ENCODE measurements around the gene POU4F1.

Gene POU4F1

DNA sequence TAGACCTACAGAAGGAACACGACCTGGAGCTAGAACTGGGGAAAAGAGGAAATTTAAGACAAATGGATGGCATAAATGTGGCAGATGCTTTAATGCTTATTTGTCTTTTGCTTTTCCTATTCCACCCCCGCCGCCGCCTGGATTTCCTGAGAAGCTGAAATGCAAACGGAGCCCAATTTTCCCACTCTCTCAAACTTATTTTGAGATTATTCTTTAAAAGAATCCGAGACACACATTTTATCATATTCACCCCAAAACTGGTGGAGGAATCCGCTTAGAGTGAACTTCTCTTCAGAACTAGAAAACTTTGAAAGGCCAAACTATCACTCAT lies 5.8 kb downstream of the POU4F1 start:
- TF ChIP-seq EZH2 (IDR thresholded peaks at IDR 0.05) (no peak), FOXP2 (optimal IDR thresholded peaks at IDR 0.05; ENCODE audit: control extremely low read depth, extremely low read length, insufficient read depth) (no peak), POLR2AphosphoS5 (IDR thresholded peaks at IDR 0.05; ENCODE audit: borderline replicate concordance, low read depth, low read length) (no peak)
- no peak overlapping the region for H3K27ac ChIP-seq
- DNase-seq (ENCODE audit: low read depth, low spot score): no peak
- H3K9me3 ChIP-seq (ENCODE audit: low read depth, low read length): no peaks in the 10 kb centered on the region
- H3K9ac ChIP-seq (ENCODE audit: insufficient read length): no peak overlapping the region
- no peak overlapping the region for H3K4me3 ChIP-seq
- H3K36me3 ChIP-seq (ENCODE audit: insufficient read depth, low read length): no peaks in the 10 kb centered on the region; the same call in 1 of the 2 replicates

DNA sequence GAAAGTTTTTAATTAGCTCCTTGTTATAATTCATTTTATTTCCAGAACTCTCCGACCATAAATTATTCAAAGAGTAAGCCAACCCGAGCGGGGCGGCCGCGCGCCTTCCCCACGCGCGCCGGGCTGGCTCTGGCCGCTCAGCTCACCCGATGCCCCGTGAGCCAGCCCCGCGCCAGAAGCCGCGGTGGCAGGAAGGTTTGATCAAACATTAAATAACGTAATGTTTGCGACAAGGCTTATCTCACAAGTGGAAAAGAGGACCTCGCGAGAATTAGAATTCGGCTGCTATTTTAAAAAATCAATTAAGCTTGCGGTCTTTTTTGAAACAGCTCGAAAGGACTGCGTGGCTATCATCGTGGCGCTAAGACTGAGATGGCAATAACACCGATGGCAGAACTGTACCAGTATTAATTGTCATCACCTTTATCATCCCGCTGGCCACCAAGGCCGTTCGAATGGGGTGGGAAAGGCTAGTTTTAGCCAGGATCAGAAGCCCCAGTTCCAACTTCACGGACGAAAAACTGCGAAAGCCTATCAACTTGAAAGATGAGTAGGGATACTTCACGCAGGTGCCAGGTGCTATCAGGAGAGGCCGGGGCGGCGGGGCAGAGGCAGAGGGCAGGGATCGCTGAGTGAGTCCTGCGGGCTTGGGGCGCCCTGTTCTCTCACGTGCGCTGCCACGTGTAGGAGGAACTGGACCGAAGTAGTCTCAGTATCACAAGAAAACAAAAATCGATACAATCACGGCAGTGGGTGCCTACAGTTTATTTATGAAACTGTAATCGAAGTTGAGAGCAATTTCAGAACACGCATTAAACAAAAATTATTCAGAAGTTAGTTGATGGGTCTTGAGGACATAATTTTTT lies 6.4 kb downstream of the POU4F1 start:
- Histone ChIP-seq H3K36me3 (ENCODE audit: insufficient read depth, low read length) (no peaks in the 10 kb centered on the region; the same call in 1 of the 2 replicates), H3K9me3 (ENCODE audit: low read depth, low read length) (no peaks in the 10 kb centered on the region), H3K4me3 (no peak overlapping the region), H3K9ac (ENCODE audit: insufficient read length) (no peak overlapping the region), H3K27ac (no peak overlapping the region)
- no peak for DNase-seq (ENCODE audit: low read depth, low spot score)
- no peak for TF ChIP-seq POLR2AphosphoS5 (IDR thresholded peaks at IDR 0.05; ENCODE audit: borderline replicate concordance, low read depth, low read length)
- TF ChIP-seq EZH2 (IDR thresholded peaks at IDR 0.05): no peak
- TF ChIP-seq FOXP2 (optimal IDR thresholded peaks at IDR 0.05; ENCODE audit: control extremely low read depth, extremely low read length, insufficient read depth): no peak

DNA sequence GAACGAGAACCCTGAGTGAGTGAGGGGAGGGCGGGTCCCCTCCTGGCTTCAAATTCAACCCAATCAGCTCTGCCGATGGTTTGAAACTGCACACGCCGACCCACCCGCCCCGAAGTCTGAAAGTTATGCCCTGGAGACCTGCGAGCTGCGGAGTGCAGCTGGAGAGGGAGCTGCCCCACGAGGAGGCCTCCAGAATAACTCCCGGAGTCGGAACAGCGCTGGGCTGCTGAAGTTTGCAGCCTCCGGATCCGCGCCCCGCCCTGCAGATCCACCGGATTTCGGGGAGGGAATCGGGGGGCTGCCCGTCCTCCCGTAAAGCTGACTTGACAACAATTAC lies 7.0 kb downstream of the POU4F1 start:
- TF ChIP-seq EZH2 (IDR thresholded peaks at IDR 0.05) (no peak), FOXP2 (optimal IDR thresholded peaks at IDR 0.05; ENCODE audit: control extremely low read depth, extremely low read length, insufficient read depth) (no peak), POLR2AphosphoS5 (IDR thresholded peaks at IDR 0.05; ENCODE audit: borderline replicate concordance, low read depth, low read length) (no peak)
- Histone ChIP-seq H3K9me3 (ENCODE audit: low read depth, low read length) (no peaks in the 10 kb centered on the region), H3K9ac (ENCODE audit: insufficient read length) (no peak overlapping the region)

DNA sequence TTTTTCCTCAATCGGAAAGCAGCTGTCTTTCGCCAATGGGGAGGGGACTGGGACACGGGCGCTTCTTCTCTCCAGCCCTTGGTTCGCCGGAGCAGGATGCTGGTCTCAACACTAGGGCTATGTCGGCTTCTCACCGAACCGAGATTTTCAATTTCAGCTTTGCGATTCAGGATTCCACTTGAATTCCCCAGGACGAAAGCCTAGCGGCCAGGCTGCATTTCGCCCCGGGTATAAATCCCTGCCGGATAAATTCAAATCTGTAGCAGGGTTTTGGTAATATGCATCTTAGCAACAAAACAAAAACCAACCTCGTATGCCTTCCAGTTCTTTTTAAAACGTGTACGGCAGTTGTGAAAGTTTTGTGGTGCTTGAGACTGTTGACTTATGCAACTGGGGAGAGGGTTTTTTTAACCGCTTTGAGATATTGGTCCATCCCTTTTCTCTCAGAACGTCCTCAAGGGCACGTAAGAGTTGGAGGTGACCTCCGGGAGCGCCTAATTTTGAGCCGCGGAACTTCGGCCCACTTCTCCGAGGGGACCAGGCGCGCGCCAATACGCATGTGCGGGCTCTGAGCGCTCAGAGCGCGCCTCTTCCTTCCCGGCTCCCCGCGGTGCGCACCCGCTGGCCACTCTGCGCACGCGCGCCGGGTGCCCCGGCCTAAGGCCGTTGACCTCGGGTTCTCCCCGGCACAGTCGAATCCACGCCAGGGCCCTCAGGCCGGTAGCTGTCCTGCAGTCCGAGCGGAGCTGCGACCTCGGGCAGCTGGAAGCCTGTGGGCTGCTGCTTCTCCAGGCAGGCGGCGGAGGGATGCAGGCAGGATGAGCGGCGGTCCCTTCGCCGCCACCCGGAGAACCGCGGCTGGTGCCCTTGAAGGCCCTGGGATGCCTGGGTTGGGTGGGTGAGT lies 7.6 kb downstream of the POU4F1 start:
- no peak overlapping the region for H3K27ac ChIP-seq
- H3K36me3 ChIP-seq (ENCODE audit: insufficient read depth, low read length): no peaks in the 10 kb centered on the region
- DNase-seq (ENCODE audit: low read depth, low spot score): no peak
- no peaks in the 10 kb centered on the region for H3K9me3 ChIP-seq (ENCODE audit: low read depth, low read length)
- no peak overlapping the region for H3K4me3 ChIP-seq
- TF ChIP-seq EZH2 (IDR thresholded peaks at IDR 0.05) (no peak), FOXP2 (optimal IDR thresholded peaks at IDR 0.05; ENCODE audit: control extremely low read depth, extremely low read length, insufficient read depth) (no peak), POLR2AphosphoS5 (IDR thresholded peaks at IDR 0.05; ENCODE audit: borderline replicate concordance, low read depth, low read length) (no peak)
- H3K9ac ChIP-seq (ENCODE audit: insufficient read length): no peak overlapping the region

More for the DNA sequence above, 7.0 kb downstream of the POU4F1 start:
- no peak for DNase-seq (ENCODE audit: low read depth, low spot score)
- H3K27ac ChIP-seq: no peak overlapping the region
- no peaks in the 10 kb centered on the region; the same call in 1 of the 2 replicates for H3K36me3 ChIP-seq (ENCODE audit: insufficient read depth, low read length)
- no peak overlapping the region for H3K4me3 ChIP-seq

DNA sequence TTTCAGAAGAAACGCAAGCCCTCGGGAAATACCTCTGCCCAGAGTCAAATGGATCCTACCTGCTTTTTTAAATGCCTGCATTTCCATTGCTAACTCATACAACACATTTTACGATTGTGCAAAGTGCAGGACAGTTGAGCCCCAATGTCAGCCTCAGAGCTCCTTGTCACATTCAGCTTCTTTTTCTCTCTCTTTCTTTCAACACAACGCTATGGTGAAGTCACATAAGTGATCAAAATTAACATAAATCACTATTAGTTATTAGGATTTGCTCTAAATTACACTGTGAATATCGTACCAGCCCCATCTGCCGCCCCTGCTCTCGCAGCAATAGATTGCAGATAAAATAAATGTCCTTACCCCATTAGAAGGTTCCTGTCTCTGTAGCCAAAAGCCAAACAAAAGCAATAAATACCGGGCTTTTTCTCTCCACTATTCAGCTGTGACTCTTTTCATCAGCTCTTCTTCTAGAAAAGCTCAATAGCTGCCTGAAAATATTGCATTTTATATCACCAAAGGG lies 8.8 kb downstream of the POU4F1 start:
- Histone ChIP-seq H3K9me3 (ENCODE audit: low read depth, low read length) (no peaks in the 10 kb centered on the region), H3K36me3 (ENCODE audit: insufficient read depth, low read length) (no peaks in the 10 kb centered on the region), H3K27ac (no peak overlapping the region), H3K4me3 (no peak overlapping the region), H3K9ac (ENCODE audit: insufficient read length) (no peak overlapping the region)
- DNase-seq (ENCODE audit: low read depth, low spot score): no peak
- TF ChIP-seq POLR2AphosphoS5 (IDR thresholded peaks at IDR 0.05; ENCODE audit: borderline replicate concordance, low read depth, low read length): no peak

DNA sequence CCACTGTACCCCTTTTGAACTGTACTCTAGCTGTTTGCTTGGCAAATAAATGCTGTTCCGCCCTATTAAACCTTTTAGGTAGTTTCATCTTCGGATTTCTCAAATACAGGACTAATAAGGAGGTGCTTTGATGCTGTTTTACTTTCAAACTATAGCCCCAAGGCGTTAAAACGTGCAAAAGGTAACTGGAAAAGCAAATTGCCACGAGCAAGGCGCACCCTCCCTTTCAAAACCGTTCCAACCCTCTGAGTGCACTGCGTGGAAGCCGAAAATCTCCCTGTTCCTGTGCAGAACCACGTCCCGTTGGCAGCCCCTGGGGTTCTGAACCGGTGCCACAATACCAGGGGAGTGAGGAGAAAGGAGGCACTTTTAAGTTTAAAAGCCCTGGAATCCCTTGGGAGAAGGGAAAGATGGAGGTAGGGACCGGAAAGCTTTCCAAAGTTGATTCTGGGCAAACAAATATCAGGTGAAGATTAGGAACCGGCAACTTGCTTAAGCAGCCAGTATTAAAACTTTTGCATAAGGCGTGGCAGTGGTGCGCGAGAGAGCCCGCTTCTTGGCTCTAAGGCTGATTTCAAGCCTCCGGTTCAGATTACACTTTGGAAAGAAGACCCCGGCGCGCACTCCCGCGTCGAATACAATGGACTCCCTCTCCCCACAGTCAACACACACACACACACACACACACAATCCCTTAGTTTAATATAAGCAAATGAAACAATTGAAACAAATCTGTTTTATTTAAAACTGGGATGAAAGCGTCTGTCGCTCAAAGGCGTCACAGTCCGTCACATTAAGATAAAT lies 9.5 kb downstream of the POU4F1 start:
- no peak overlapping the region for H3K27ac ChIP-seq
- no peaks in the 10 kb centered on the region for H3K9me3 ChIP-seq (ENCODE audit: low read depth, low read length)
- DNase-seq (ENCODE audit: low read depth, low spot score): no peak
- no peaks in the 10 kb centered on the region for H3K36me3 ChIP-seq (ENCODE audit: insufficient read depth, low read length)
- H3K9ac ChIP-seq (ENCODE audit: insufficient read length): no peak overlapping the region
- TF ChIP-seq FOXP2 (optimal IDR thresholded peaks at IDR 0.05; ENCODE audit: control extremely low read depth, extremely low read length, insufficient read depth): no peak
- no peak for TF ChIP-seq POLR2AphosphoS5 (IDR thresholded peaks at IDR 0.05; ENCODE audit: borderline replicate concordance, low read depth, low read length)
- no peak for TF ChIP-seq EZH2 (IDR thresholded peaks at IDR 0.05)
- no peak overlapping the region for H3K4me3 ChIP-seq

DNA sequence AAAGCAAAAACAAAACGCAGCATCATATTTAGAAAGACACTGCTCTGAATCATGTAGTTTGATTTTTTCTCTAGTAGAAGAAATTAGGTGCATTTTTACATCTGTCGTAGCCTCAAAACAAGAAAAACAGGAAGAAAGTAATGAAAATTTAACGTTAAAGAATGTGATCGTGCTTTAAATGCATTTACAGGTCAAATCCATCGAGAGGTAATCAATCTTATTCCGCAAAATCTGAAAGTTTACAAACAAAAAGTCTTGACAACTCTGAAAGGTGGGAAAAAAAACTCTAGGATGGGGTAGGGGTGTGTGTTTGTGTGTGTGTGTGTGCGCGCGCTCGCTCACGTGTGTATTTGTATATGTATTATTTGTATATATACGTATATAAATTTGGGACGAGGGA lies 10.2 kb downstream of the POU4F1 start:
- Histone ChIP-seq H3K9ac (ENCODE audit: insufficient read length) (no peak overlapping the region), H3K4me3 (no peak overlapping the region)

More for the DNA sequence above, 10.2 kb downstream of the POU4F1 start:
- Histone ChIP-seq H3K9me3 (ENCODE audit: low read depth, low read length) (no peaks in the 10 kb centered on the region), H3K27ac (no peak overlapping the region), H3K36me3 (ENCODE audit: insufficient read depth, low read length) (no peaks in the 10 kb centered on the region)
- TF ChIP-seq FOXP2 (optimal IDR thresholded peaks at IDR 0.05; ENCODE audit: control extremely low read depth, extremely low read length, insufficient read depth) (no peak), EZH2 (IDR thresholded peaks at IDR 0.05) (no peak), POLR2AphosphoS5 (IDR thresholded peaks at IDR 0.05; ENCODE audit: borderline replicate concordance, low read depth, low read length) (no peak)
- no peak for DNase-seq (ENCODE audit: low read depth, low spot score)
